PFSK-1 (cell line): ENCODE results near the gene EFCAB11.

ENCODE experiments used
- FOXP2 ChIP-seq: optimal IDR thresholded peaks from 2 replicates; pipeline ENCODE3; 2011; ENCODE audit warnings: borderline replicate concordance, control low read depth, inconsistent platforms; ENCODE audit not compliant: insufficient read depth; ENCODE audit errors: extremely low read length, extremely low read depth
- POLR2AphosphoS5 ChIP-seq: IDR thresholded peaks from 2 replicates; pipeline ENCODE4 v1.6.1; 2012; ENCODE audit warnings: low read depth, mild to moderate bottlenecking, control low read depth, low read length, moderate library complexity
- REST ChIP-seq, 2 experiments: IDR thresholded peaks; 2 replicates each; pipeline versions ENCODE4 v1.6.1 to v1.8.0; 2011 to 2012; ENCODE audit warnings: low read depth in 2 of 2, low read length in 2 of 2, control low read depth in 1 of 2, inconsistent platforms in 1 of 2, mild to moderate bottlenecking in 1 of 2, moderate library complexity in 1 of 2; ENCODE audit not compliant: insufficient read depth in 1 of 2
- SIN3A ChIP-seq: IDR thresholded peaks from 2 replicates; pipeline ENCODE4 v1.6.1; 2012; ENCODE audit warnings: mild to moderate bottlenecking, low read length, moderate library complexity, borderline replicate concordance; ENCODE audit not compliant: insufficient read depth
- TAF1 ChIP-seq: IDR thresholded peaks from 2 replicates; pipeline ENCODE4 v1.6.1; 2012; ENCODE audit warnings: low read length, control low read depth, borderline replicate concordance; ENCODE audit not compliant: insufficient read depth

GRCh38 chr14:89753828-89754412 lies 200.6 kb downstream of the EFCAB11 start:
- no peak for TF ChIP-seq POLR2AphosphoS5
- TF ChIP-seq TAF1, result no peak
- no peak for TF ChIP-seq REST (IDR thresholded peaks at IDR 0.05; ENCODE audit: insufficient read depth in 1 of 2, low read depth in 2 of 2, low read length in 2 of 2)
- TF ChIP-seq FOXP2, result no peak
- no peak for TF ChIP-seq SIN3A
